ENCODE measurements around the gene SORCS1.

- TF ChIP-seq CTCF (IDR thresholded peaks at IDR 0.05; ENCODE audit: control extremely low read depth in 1 of 3, insufficient read depth in 1 of 3, low read depth in 1 of 3, low read length in 3 of 3) (no peak), GABPA (IDR thresholded peaks at IDR 0.05; ENCODE audit: borderline replicate concordance, insufficient read depth, low read length) (no peak), SIRT6 (IDR thresholded peaks at IDR 0.05; ENCODE audit: low read length) (no peak)
Observed at GRCh38 chr10:106707657-106708056, 456.8 kb downstream of the SORCS1 start.
